Activated naive CD4-positive, alpha-beta T cell treated with anti-CD3 and anti-CD28 coated beads for 36 hours (primary cell): ENCODE results near the gene NBEAL1. TPM values are rescaled to one million over a fixed set of nuclear protein-coding genes. Genes with fewer than 3 reads are reported as not detected.
"Not testable (repeated sequence)": the region's sequence is repeated elsewhere in the genome, so short reads cannot be mapped to it uniquely, and the experiment has no call there.

Experiments
- CTCF ChIA-PET: fragments of 350-600 bp; sonication (Branson Sonifier 250); formaldehyde crosslinking; loops from one replicate; lab custom pipeline; 2021; ENCODE audit warnings: antibody characterized with exemption; lab: Charles Lee
- DNase-seq: peaks from one replicate; pipeline ENCODE4 v3.0.0-alpha.2; 2020
- H3K27ac Mint-ChIP-seq: one replicate; pipeline ENCODE4 v1.8.0; 2021; ENCODE audit warnings: mild to moderate bottlenecking, mixed read lengths
- H3K27me3 Mint-ChIP-seq: one replicate; pipeline ENCODE4 v1.8.0; 2021; ENCODE audit warnings: low read depth, mixed read lengths
- H3K36me3 Mint-ChIP-seq: one replicate; pipeline ENCODE4 v1.8.0; 2021; ENCODE audit warnings: low read depth, mixed read lengths
- H3K4me1 Mint-ChIP-seq: one replicate; pipeline ENCODE4 v1.8.0; 2021; ENCODE audit warnings: low read depth, mixed read lengths
- H3K4me3 Mint-ChIP-seq: one replicate; pipeline ENCODE4 v1.8.0; 2021; ENCODE audit warnings: mild to moderate bottlenecking, moderate library complexity, mixed read lengths
- H3K9me3 Mint-ChIP-seq: one replicate; pipeline ENCODE4 v1.8.0; 2021; ENCODE audit warnings: mixed read lengths
- intact Hi-C: fragments of 100-400 bp; cut with micrococcal nuclease; formaldehyde crosslinking; loops from one replicate; pipeline ENCODE4 v1.15.1; 2023
- total RNA-seq, 2 experiments: library from RNA; stranded (reverse); gene quantifications; one replicate each; pipeline ENCODE4 v1.2.3, GENCODE V29; 2021

NBEAL1 gene
- total RNA-seq, 2 experiments from 2014 or later, result 7.9 to 8.3 TPM

DNA sequence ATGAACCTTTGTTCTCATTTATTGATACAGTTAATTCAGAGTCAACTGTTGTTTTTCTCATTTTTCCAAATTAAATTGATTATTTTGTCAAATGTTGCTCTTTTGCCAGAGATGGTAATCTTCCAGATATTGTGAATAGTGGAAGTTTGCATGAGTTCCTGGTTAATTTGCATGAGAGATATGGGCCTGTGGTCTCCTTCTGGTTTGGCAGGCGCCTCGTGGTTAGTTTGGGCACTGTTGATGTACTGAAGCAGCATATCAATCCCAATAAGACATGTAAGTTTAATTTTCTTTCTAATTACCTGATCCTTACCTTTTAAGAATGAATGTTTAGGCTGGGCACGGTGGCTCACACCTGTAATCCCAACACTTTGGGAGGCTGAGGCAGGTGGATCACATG lies 232.0 kb downstream of the NBEAL1 start:
- Mint-ChIP-seq H3K4me3 (no peak overlapping the region), H3K9me3 (no peaks in the 10 kb centered on the region), H3K27ac (no peak overlapping the region), H3K27me3 (no peaks in the 10 kb centered on the region), H3K36me3 (peaks cover 20% of the 10 kb centered on the region), H3K4me1 (peaks cover 18% of the 10 kb centered on the region)
- intact Hi-C loops, result no loop called here
- DNase-seq, result no peak
- CTCF ChIA-PET, result no interaction called here

DNA sequence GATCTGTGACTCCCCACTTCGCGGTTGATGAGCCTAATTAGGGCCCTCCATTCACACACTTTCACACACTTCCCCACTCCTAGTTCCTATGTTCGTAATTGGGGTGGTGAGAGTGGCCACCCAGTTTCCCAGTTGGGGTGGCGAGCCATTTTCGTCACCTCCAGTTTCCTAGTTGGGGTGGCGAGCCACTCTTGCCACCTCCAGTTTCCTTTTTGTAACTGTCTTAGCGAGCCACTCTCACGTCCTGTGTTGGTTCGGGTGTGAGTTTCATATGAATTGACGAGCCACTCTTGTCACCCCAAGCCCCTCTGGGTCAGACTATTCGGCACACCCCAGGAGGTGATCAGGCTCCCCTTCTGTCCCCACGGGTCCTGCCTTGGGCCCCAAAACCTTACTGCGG lies 238.1 kb downstream of the NBEAL1 start:
- Mint-ChIP-seq H3K4me1 (no peaks in the 10 kb centered on the region), H3K36me3 (peaks cover 38% of the 10 kb centered on the region), H3K27ac (no peak overlapping the region), H3K4me3 (no peak overlapping the region), H3K27me3 (no peaks in the 10 kb centered on the region), H3K9me3 (no peaks in the 10 kb centered on the region)
- intact Hi-C loops, result no loop called here
- DNase-seq, result no peak
- CTCF ChIA-PET, result no interaction called here

DNA sequence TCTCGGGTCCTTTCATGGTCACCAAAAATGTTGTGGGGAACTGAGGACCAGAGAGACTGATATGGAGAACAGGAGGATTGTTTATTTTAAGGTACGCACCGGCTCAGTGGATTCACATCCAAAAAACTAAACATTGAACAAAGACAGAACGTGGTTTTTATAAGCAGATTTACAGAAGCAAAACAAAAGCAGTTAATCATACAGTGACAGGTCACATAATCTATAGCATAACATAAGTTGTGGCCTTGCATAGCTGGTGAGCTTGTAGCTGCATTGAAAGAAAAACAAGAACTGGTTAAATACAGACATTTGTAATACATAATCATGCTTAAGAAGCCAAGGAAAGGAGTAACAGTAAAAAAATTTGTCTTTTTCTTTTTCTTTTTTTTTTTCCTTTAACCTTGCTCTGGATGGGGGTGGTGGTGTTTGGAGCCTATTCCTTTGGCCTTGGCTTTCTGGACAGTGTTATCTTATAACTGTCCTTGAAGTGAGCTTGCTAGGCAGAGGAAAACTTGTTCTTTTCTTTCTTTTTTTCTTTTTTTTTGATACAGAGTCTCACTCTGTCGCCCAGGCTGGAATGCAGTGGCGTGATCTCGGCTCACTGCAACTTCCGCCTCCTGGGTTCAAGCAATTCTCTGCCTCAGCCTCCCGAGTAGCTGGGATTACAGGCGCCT lies 238.9 kb downstream of the NBEAL1 start:
- CTCF ChIA-PET, H3K4me3 Mint-ChIP-seq, H3K27ac Mint-ChIP-seq, H3K4me1 Mint-ChIP-seq, H3K9me3 Mint-ChIP-seq, intact Hi-C loops, H3K27me3 Mint-ChIP-seq, DNase-seq: not testable (repeated sequence)
- H3K36me3 Mint-ChIP-seq, result peaks cover 40% of the 10 kb centered on the region

DNA sequence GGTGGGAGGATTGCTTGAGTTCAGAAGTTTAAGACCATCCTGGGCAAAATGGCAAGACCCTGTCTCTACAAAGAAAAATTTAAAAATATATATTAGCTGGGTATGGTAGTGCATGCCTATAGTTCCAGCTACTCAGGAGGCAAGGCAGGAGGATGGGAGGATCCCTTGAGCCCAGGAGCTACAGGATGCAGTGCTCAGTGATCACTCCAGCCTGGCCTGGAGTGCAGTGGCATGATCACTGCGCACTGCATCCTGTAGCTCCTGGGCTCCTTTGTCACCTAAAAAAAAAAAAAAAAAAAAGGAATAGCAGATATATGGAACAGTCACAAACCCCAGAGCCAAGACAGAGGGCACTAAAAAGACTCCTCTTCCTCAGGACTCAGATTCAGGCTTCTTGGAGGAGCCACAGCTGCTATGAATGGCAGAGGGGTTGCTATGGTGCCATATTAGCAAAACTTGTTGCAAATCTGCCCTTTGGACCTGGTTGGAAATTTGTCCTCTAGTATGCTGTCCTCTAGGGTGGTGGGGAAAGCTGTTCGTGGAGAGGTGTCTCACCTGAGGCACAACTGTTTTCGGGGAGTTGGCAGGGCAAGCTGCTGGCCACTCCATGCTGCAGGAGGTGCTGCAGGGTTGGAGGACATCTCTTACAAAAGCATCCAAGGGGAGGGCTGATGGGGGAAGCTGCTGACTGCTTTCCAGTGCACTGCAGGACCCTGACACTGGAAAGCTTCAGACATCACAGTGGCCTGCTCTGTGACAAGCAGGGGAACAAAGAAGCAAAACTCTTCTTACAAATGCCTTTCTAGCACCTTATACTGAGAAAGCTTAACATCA lies 246.9 kb downstream of the NBEAL1 start:
- no peaks in the 10 kb centered on the region for H3K4me1 Mint-ChIP-seq
- H3K4me3 Mint-ChIP-seq, result no peak overlapping the region
- H3K36me3 Mint-ChIP-seq, result peaks cover 20% of the 10 kb centered on the region
- CTCF ChIA-PET, result no interaction called here
- intact Hi-C loops, result no loop called here
- DNase-seq, result no peak
- no peaks in the 10 kb centered on the region for H3K9me3 Mint-ChIP-seq
- H3K27me3 Mint-ChIP-seq, result no peaks in the 10 kb centered on the region
- no peak overlapping the region for H3K27ac Mint-ChIP-seq

Other genes with a start within 250 kb of the NBEAL1 start
- 1 to 10 TPM; 5.1 to 5.7 TPM for gene ICA1L, start 143.1 kb upstream of the NBEAL1 start, total RNA-seq
- 10 to 100 TPM; 83.0 to 98.3 TPM for gene WDR12, start 103.2 kb upstream of the NBEAL1 start, total RNA-seq
- gene CARF, start 102.6 kb upstream of the NBEAL1 start, total RNA-seq, result 1 to 10 TPM; 4.0 to 5.4 TPM
- 10 to 100 TPM; 12.0 to 12.2 TPM for gene CYP20A1, start 224.1 kb downstream of the NBEAL1 start, total RNA-seq